GM23248 (cell line): ENCODE data around the gene SNX24.

ENCODE experiments used
- EZH2 ChIP-seq: fragments of 200-600 bp; sonication (generic); IDR thresholded peaks from 2 replicates; pipeline ENCODE4 v1.6.1; 2018; ENCODE audit warnings: antibody characterized with exemption, mild to moderate bottlenecking; ENCODE audit not compliant: insufficient read depth, poor library complexity, severe bottlenecking
- EZH2phosphoT487 ChIP-seq: fragments of 200-600 bp; sonication (generic); IDR thresholded peaks from 2 replicates; pipeline ENCODE4 v1.6.1; 2018; ENCODE audit warnings: antibody characterized with exemption, moderate library complexity, mild to moderate bottlenecking, low read depth; ENCODE audit not compliant: insufficient read depth

DNA sequence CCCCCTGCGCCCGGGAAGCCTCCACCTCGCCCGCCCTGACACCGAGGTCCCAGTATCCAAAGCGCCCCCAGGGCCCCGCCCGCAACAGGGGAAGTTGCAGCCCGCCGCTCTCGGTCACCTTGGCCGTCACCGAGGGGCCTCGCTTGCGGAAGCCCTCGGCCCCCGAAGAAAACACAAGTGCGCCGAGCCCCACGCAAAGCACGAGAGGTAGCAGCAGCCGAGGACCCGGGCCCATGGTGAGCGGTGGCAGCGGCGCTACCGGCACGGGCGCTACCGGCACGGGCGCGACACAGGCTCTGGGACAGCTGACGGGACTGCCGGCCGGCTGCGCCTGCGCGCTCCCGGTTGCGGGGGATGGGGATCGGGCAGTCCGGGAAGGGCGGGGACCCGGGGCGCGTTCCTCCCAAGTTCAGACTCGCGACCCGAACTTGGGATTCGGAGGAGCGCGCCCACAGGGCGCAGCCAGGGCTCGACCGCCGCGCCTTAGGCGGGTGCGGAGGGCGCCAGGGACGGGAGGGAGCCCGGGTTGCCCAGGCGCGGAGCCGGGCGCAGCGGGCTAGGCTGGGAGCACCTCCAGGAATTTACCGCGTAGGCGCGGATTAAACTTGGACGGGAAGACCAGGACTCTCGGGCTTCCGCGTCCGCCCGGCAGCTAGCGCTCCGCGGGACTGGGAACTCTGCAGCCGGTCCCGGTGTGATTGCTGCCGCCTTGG lies 191.1 kb downstream of the SNX24 start, which contains the start of gene PPIC:
- no peak for TF ChIP-seq EZH2
- no peak for TF ChIP-seq EZH2phosphoT487
